ENCODE data around the gene SUGT1.

DNA sequence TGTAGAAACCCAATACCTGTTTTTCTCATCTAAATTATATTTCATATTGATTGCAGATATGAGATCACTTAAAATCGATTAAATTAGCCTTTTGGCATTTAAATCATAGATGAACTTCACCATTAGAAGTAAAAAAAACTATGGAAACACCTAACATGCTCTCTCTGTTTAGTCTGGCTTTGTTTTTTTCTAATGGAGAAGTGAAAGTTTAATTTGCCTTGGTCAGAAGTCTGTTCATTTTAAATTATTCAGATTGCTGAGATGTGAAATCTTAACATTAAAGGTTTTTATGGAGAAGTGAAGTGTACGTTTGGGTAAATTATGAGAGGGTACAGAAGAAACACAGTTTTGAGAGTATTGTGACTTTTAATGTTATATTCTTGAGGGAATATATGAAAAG lies 6.7 kb downstream of the SUGT1 start:
- TF ChIP-seq, protein P1, sequence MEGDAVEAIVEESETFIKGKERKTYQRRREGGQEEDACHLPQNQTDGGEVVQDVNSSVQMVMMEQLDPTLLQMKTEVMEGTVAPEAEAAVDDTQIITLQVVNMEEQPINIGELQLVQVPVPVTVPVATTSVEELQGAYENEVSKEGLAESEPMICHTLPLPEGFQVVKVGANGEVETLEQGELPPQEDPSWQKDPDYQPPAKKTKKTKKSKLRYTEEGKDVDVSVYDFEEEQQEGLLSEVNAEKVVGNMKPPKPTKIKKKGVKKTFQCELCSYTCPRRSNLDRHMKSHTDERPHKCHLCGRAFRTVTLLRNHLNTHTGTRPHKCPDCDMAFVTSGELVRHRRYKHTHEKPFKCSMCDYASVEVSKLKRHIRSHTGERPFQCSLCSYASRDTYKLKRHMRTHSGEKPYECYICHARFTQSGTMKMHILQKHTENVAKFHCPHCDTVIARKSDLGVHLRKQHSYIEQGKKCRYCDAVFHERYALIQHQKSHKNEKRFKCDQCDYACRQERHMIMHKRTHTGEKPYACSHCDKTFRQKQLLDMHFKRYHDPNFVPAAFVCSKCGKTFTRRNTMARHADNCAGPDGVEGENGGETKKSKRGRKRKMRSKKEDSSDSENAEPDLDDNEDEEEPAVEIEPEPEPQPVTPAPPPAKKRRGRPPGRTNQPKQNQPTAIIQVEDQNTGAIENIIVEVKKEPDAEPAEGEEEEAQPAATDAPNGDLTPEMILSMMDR (IDR thresholded peaks at IDR 0.05): no peak
- TF ChIP-seq POLR2A (IDR thresholded peaks at IDR 0.05): no peak
